GM06990 (cell line): ENCODE measurements around the gene STK24.

Experiments
- DNase-seq: peaks from one replicate; pipeline ENCODE4 v3.0.0-alpha.2; 2011; ENCODE audit not compliant: insufficient read length; ENCODE audit errors: extremely low read depth
- H3K27me3 ChIP-seq: replicated peaks from 2 replicates; pipeline ENCODE4 v1.6.0; 2011; ENCODE audit warnings: low read length; ENCODE audit not compliant: control insufficient read depth, insufficient read depth
- H3K36me3 ChIP-seq: 2 replicates; pipeline ENCODE4 v1.5.1; 2011; ENCODE audit warnings: low read length; ENCODE audit not compliant: control insufficient read depth, insufficient read depth
- H3K4me3 ChIP-seq: replicated peaks from 2 replicates; pipeline ENCODE4 v1.5.1; 2011; ENCODE audit warnings: low read depth, mild to moderate bottlenecking, control low read depth, low read length
- CTCF ChIP-seq: IDR thresholded peaks from 2 replicates; pipeline ENCODE4 v1.5.1; 2011; ENCODE audit warnings: low read length, control low read depth, mild to moderate bottlenecking, inconsistent platforms; ENCODE audit not compliant: insufficient read depth, poor library complexity, severe bottlenecking

STK24 gene

GRCh38 chr13:98526182-98526512 lies 50.8 kb downstream of the STK24 start:
- Histone ChIP-seq H3K4me3 (no peak overlapping the region), H3K36me3 (no peaks in the 10 kb centered on the region; the same call in 1 of the 2 replicates), H3K27me3 (no peaks in the 10 kb centered on the region)
- TF ChIP-seq CTCF: no peak
- no peak for DNase-seq

GRCh38 chr13:98525456-98526181 lies 51.3 kb downstream of the STK24 start:
- no peak for DNase-seq
- no peak for TF ChIP-seq CTCF
- Histone ChIP-seq H3K27me3 (no peaks in the 10 kb centered on the region), H3K4me3 (no peak overlapping the region), H3K36me3 (no peaks in the 10 kb centered on the region; the same call in 1 of the 2 replicates)

DNA sequence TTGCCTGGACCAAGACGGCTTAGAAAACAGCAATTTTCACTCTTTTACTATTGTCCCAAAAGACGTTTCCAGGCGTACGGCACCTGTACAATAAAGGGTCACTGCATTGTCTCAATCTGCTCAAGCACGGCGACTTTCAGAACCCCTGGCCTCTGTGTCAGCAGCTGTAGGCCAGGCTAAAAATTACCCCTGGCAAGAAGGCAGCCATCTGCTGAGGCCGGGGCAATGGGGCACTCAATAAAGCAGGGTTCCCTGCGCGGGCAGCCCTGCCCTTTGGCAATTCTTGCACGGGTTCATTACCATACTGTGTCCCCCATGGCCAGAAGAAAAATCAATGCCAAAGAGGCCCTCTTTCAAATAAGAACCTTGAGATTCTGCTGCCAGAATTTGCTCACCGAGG lies 52.1 kb downstream of the STK24 start:
- TF ChIP-seq CTCF: no peak
- no peak for DNase-seq
- H3K36me3 ChIP-seq: no peaks in the 10 kb centered on the region; the same call in 1 of the 2 replicates

DNA sequence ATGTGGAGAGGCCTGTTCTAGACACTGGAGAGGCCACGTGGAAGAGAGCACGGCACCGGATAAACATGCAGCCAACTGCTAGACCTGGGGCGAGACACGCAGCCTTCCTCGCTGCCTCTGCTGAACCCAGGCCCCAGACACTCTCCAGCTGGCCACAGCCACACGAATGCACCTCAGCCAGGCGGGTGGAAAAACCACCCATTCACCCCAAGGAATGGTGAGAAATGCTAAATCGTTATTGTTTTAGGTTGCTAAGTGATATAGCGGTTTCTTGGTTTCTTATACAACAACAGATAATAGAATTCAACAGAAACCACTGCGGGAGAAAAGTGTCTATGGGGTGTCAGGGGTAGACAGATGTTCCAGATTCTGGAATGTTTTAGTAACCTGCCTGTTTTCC lies 52.5 kb downstream of the STK24 start:
- H3K27me3 ChIP-seq: no peaks in the 10 kb centered on the region
- H3K36me3 ChIP-seq: no peaks in the 10 kb centered on the region; the same call in 1 of the 2 replicates
- no peak overlapping the region for H3K4me3 ChIP-seq
- no peak for DNase-seq
- no peak for TF ChIP-seq CTCF

More for the DNA sequence above, 52.1 kb downstream of the STK24 start:
- Histone ChIP-seq H3K27me3 (no peaks in the 10 kb centered on the region), H3K4me3 (no peak overlapping the region)

- DNase-seq: peak; percentile 65
- Histone ChIP-seq H3K36me3 (no peaks in the 10 kb centered on the region; the same call in 1 of the 2 replicates), H3K27me3 (no peaks in the 10 kb centered on the region), H3K4me3 (no peak overlapping the region)
- TF ChIP-seq CTCF: peak; percentile 4
Observed at GRCh38 chr13:98523455-98524102, 53.3 kb downstream of the STK24 start.
